Measurements from ENCODE around the gene FAM111A. TPM values are rescaled to one million over a fixed set of nuclear protein-coding genes. Genes with fewer than 3 reads are reported as not detected.

Gene FAM111A
- total RNA-seq, 2 experiments from 2014 or later: 32.8 to 34.4 TPM

DNA sequence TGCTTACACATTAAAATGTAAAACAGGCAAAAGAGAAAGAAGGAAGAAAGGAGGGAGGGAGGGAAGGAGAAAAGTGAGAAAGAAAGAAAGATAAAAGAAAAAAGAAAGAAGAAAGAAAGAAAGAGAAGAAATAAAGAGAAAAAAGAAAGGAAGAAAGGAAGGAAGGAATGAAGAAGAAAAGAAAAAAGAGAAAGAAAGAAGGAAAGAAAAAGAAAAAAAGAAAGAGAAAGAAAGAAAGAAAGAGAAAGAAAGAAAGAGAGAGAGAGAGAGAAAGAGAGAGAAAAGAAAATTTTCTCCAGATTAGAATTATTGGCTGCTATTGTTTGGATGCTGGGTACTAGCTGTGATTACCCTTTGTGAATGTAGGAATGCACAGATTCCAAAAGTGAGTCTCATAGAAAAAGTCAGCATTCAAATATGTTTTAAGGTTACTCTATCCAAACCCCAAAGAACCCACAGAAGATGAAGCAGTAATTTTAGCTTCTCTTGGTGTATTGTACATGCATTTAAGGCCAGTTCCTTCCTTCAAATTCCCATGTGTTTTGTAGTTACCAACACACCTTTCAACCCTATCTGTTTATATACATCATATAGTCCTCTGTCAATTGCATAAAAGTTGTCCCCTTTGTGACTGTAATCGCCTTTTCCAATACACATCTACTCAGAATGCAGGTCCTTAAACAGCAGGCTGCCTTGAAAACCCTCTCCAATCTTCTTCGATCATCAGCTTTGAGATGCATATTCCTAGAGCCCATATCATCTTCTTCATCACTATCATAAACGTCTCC, 789 bp upstream of the FAM111A start:
- DNase-seq (no peak), ATAC-seq (ENCODE audit: poor library complexity) (no peak)
- Mint-ChIP-seq H3K27me3 (no peaks in the 10 kb centered on the region), H3K4me1 (ENCODE audit: low read depth) (peaks cover 50% of the 10 kb centered on the region), H3K4me3 (peak overlapping the region; percentile 94), H3K36me3 (ENCODE audit: low read depth) (peaks cover 34% of the 10 kb centered on the region), H3K9me3 (no peaks in the 10 kb centered on the region), H3K27ac (peak overlapping the region; percentile 90)
- ChIA-PET CTCF (interaction anchor here (1.0 to 9.6 kb wide), 6 partner anchors 15 to 84 kb away, joined by 3 to 87 read pairs (median 9); partner anchors contain the start of genes DTX4 and FAM111B), POLR2A (interaction anchor here (1.0 to 3.2 kb wide), 7 partner anchors 10 to 36 kb away, joined by 3 to 19 read pairs (median 6); partner anchors contain the start of genes DTX4 and FAM111B)
- intact Hi-C loops (cut with DNase I, micrococcal nuclease): loop anchor here (1.0 to 10.0 kb wide), 9 partner anchors 16 to 1817 kb away; partner anchors contain the start of genes LPXN (in 2 of the 2), ZFP91 (in 2 of the 2), FAM111B (in 1 of the 2) and P2RX3 (in 1 of the 2)
- peak overlapping the region; percentile 79 for H3K4me3 ChIP-seq (ENCODE audit: low read length)
- peak overlapping the region; percentile 80 to 91 for H3K27ac ChIP-seq (ENCODE audit: low read depth in 1 of 2, low read length in 2 of 2)
- no peaks in the 10 kb centered on the region for H3K27me3 ChIP-seq (ENCODE audit: control insufficient read depth in 1 of 2, insufficient read depth in 2 of 2, low read length in 2 of 2)
- peaks cover 18% of the 10 kb centered on the region for H3K36me3 ChIP-seq (ENCODE audit: insufficient read depth, low read length)
- TF ChIP-seq, protein P1, sequence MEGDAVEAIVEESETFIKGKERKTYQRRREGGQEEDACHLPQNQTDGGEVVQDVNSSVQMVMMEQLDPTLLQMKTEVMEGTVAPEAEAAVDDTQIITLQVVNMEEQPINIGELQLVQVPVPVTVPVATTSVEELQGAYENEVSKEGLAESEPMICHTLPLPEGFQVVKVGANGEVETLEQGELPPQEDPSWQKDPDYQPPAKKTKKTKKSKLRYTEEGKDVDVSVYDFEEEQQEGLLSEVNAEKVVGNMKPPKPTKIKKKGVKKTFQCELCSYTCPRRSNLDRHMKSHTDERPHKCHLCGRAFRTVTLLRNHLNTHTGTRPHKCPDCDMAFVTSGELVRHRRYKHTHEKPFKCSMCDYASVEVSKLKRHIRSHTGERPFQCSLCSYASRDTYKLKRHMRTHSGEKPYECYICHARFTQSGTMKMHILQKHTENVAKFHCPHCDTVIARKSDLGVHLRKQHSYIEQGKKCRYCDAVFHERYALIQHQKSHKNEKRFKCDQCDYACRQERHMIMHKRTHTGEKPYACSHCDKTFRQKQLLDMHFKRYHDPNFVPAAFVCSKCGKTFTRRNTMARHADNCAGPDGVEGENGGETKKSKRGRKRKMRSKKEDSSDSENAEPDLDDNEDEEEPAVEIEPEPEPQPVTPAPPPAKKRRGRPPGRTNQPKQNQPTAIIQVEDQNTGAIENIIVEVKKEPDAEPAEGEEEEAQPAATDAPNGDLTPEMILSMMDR (IDR thresholded peaks at IDR 0.05): peak; percentile 29
- no peaks in the 10 kb centered on the region for H3K9me3 ChIP-seq (ENCODE audit: control insufficient read depth in 1 of 2, insufficient read depth in 1 of 2, low read length in 2 of 2)
- peaks cover 23% of the 10 kb centered on the region for H3K4me1 ChIP-seq (ENCODE audit: insufficient read depth, low read length)

GRCh38 chr11:59144096-59144495, 1.4 kb downstream of the FAM111A start:
- TF ChIP-seq, protein P1 (IDR thresholded peaks at IDR 0.05): no peak
- Histone ChIP-seq H3K36me3 (ENCODE audit: insufficient read depth, low read length) (peaks cover 22% of the 10 kb centered on the region), H3K27me3 (ENCODE audit: control insufficient read depth in 1 of 2, insufficient read depth in 2 of 2, low read length in 2 of 2) (no peaks in the 10 kb centered on the region), H3K4me1 (ENCODE audit: insufficient read depth, low read length) (peaks cover 23% of the 10 kb centered on the region), H3K4me3 (ENCODE audit: low read length) (peak overlapping the region; percentile 79), H3K9me3 (ENCODE audit: control insufficient read depth in 1 of 2, insufficient read depth in 1 of 2, low read length in 2 of 2) (no peaks in the 10 kb centered on the region), H3K27ac (ENCODE audit: low read depth in 1 of 2, low read length in 2 of 2) (peak overlapping the region; percentile 80 to 91)
- intact Hi-C loops (cut with DNase I, micrococcal nuclease): loop anchor here (5.0 to 10.0 kb wide), 7 partner anchors 521 to 1819 kb away; partner anchors contain the start of genes LPXN (in 2 of the 2), ZFP91 (in 2 of the 2), P2RX3 (in 1 of the 2) and PATL1 (in 1 of the 2)
- peak overlapping the region; percentile 90 for H3K27ac Mint-ChIP-seq
- POLR2A ChIA-PET: interaction anchor here (0.6 to 3.2 kb wide), 10 partner anchors 14 to 1403 kb away, joined by 3 to 16 read pairs (median 4); partner anchors contain the start of genes DTX4, FAM111B, PATL1 and SELENOH
- CTCF ChIA-PET: interaction anchor here (1.1 to 9.6 kb wide), 7 partner anchors 8 to 91 kb away, joined by 3 to 87 read pairs (median 12); partner anchors contain the start of genes DTX4 and FAM111B
- peak in 1 of 14 experiments; percentile 13 for DNase-seq
- H3K27me3 Mint-ChIP-seq: no peaks in the 10 kb centered on the region
- peaks cover 58% of the 10 kb centered on the region for H3K4me1 Mint-ChIP-seq (ENCODE audit: low read depth)
- no peaks in the 10 kb centered on the region for H3K9me3 Mint-ChIP-seq
- peak overlapping the region; percentile 94 for H3K4me3 Mint-ChIP-seq
- ATAC-seq (ENCODE audit: poor library complexity): no peak
- H3K36me3 Mint-ChIP-seq (ENCODE audit: low read depth): peaks cover 43% of the 10 kb centered on the region

GRCh38 chr11:59144579-59145345, 2.1 kb downstream of the FAM111A start:
- H3K9me3 ChIP-seq (ENCODE audit: control insufficient read depth in 1 of 2, insufficient read depth in 1 of 2, low read length in 2 of 2): no peaks in the 10 kb centered on the region
- H3K27ac Mint-ChIP-seq: peak overlapping the region; percentile 90
- peaks cover 22% of the 10 kb centered on the region for H3K36me3 ChIP-seq (ENCODE audit: insufficient read depth, low read length)
- TF ChIP-seq, protein P1 (IDR thresholded peaks at IDR 0.05): no peak
- intact Hi-C loops (cut with DNase I, micrococcal nuclease): loop anchor here (5.0 to 10.0 kb wide), 7 partner anchors 520 to 1820 kb away; partner anchors contain the start of genes LPXN (in 2 of the 2), ZFP91 (in 2 of the 2), P2RX3 (in 1 of the 2) and PATL1 (in 1 of the 2)
- CTCF ChIA-PET: interaction anchor here (1.1 to 9.6 kb wide), 5 partner anchors 9 to 91 kb away, joined by 3 to 87 read pairs (median 18); partner anchors contain the start of genes DTX4 and FAM111B
- peaks cover 62% of the 10 kb centered on the region for H3K4me1 Mint-ChIP-seq (ENCODE audit: low read depth)
- ATAC-seq (ENCODE audit: poor library complexity): peak; percentile 52
- peaks cover 46% of the 10 kb centered on the region for H3K36me3 Mint-ChIP-seq (ENCODE audit: low read depth)
- DNase-seq: peak; percentile 42 to 91 (median 60)
- POLR2A ChIA-PET: interaction anchor here (0.6 to 3.2 kb wide), 11 partner anchors 14 to 1403 kb away, joined by 3 to 16 read pairs (median 4); partner anchors contain the start of genes DTX4, FAM111B, PATL1 and SELENOH
- no peaks in the 10 kb centered on the region for H3K27me3 ChIP-seq (ENCODE audit: control insufficient read depth in 1 of 2, insufficient read depth in 2 of 2, low read length in 2 of 2)
- peak overlapping the region; percentile 79 for H3K4me3 ChIP-seq (ENCODE audit: low read length)
- H3K9me3 Mint-ChIP-seq: no peaks in the 10 kb centered on the region
- no peaks in the 10 kb centered on the region for H3K27me3 Mint-ChIP-seq
- H3K4me3 Mint-ChIP-seq: peak overlapping the region; percentile 94
- H3K27ac ChIP-seq (ENCODE audit: low read depth in 1 of 2, low read length in 2 of 2): peak overlapping the region; percentile 80 to 91
- peaks cover 23% of the 10 kb centered on the region for H3K4me1 ChIP-seq (ENCODE audit: insufficient read depth, low read length)
